22Rv1 (cell line): ENCODE results near the gene GRWD1.

Source experiments
- ZFX ChIP-seq: fragments of 450-650 bp; IDR thresholded peaks from 2 replicates; pipeline ENCODE4 v1.6.1; 2017; ENCODE audit warnings: antibody characterized with exemption, borderline replicate concordance
- TF ChIP-seq, protein P1 (sequence below): fragments of 450-650 bp; IDR thresholded peaks from 2 replicates; pipeline ENCODE4 v1.5.1; 2017; ENCODE audit warnings: mild to moderate bottlenecking

DNA sequence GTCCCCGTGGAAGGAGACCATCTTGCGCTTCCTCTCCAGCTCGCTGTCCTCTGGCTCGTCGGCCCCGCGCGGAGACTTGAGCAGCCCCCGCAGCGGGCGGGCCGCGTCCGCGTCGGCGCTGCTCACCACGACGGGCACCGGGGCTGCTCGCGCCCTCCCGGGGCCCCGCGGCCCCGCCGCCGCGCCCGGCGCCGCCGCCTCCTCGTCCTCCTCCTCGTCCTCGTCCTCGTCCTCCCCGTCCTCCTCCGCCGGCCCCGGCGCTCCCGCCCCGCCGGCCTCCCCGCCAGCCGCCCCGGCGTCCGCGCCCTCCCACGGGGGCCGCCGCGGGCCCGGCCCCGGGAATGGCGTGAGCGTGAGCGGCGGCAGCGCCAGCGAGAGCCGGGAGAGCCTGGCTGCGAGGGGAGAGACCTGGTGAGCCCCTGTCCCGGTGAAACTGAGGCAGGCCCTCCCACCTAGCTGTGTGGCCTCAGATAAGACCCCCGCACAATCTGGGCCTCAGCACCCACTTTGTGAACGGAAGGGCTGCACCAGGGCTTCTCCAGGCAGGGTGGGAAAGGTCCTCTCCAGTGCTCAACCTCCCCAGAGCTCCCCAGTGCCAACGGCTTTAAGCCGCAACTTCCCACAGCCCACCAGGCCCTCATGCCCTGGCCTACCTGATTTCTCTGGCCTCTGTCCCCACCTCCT, 48.1 kb downstream of the GRWD1 start:
- no peak for TF ChIP-seq ZFX
- TF ChIP-seq, protein P1, sequence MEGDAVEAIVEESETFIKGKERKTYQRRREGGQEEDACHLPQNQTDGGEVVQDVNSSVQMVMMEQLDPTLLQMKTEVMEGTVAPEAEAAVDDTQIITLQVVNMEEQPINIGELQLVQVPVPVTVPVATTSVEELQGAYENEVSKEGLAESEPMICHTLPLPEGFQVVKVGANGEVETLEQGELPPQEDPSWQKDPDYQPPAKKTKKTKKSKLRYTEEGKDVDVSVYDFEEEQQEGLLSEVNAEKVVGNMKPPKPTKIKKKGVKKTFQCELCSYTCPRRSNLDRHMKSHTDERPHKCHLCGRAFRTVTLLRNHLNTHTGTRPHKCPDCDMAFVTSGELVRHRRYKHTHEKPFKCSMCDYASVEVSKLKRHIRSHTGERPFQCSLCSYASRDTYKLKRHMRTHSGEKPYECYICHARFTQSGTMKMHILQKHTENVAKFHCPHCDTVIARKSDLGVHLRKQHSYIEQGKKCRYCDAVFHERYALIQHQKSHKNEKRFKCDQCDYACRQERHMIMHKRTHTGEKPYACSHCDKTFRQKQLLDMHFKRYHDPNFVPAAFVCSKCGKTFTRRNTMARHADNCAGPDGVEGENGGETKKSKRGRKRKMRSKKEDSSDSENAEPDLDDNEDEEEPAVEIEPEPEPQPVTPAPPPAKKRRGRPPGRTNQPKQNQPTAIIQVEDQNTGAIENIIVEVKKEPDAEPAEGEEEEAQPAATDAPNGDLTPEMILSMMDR: no peak
